ENCODE results near the gene RNU6-8. TPM values are rescaled to one million over a fixed set of nuclear protein-coding genes. Genes with fewer than 3 reads are reported as not detected.

RNU6-8 gene
- total RNA-seq, result not detected

GRCh38 chr14:32202998-32203882 lies at the start of gene RNU6-8:
Gene RNU6-8 (minus strand): TSS chr14:32203269.
- DNase-seq (ENCODE audit: low spot score) (peak; percentile 93), ATAC-seq (peak; percentile 81)

- DNase-seq (ENCODE audit: low spot score) (peak; percentile 53), ATAC-seq (peak; percentile 90)
These were observed 49.1 kb upstream of the RNU6-8 start for GRCh38 chr14:32252030-32252670.

- ATAC-seq, result no peak
- no peak for DNase-seq (ENCODE audit: low spot score)
These were observed 48.5 kb upstream of the RNU6-8 start for GRCh38 chr14:32251530-32251929.

GRCh38 chr14:32250681-32251080 lies 47.6 kb upstream of the RNU6-8 start:
- DNase-seq (ENCODE audit: low spot score) (no peak), ATAC-seq (no peak)

- no peak for ATAC-seq
- DNase-seq (ENCODE audit: low spot score), result no peak
These were observed 46.7 kb upstream of the RNU6-8 start for GRCh38 chr14:32249780-32250179.

- no peak for ATAC-seq
- no peak for DNase-seq (ENCODE audit: low spot score)
These were observed 46.3 kb upstream of the RNU6-8 start for GRCh38 chr14:32249371-32249770.

GRCh38 chr14:32246751-32247150 lies 43.7 kb upstream of the RNU6-8 start:
- DNase-seq (ENCODE audit: low spot score) (no peak), ATAC-seq (no peak)

GRCh38 chr14:32244404-32244803 lies 41.3 kb upstream of the RNU6-8 start:
- DNase-seq (ENCODE audit: low spot score) (no peak), ATAC-seq (peak; percentile 44)

GRCh38 chr14:32233260-32233659 lies 30.2 kb upstream of the RNU6-8 start:
- ATAC-seq (no peak), DNase-seq (ENCODE audit: low spot score) (no peak)

- ATAC-seq (no peak), DNase-seq (ENCODE audit: low spot score) (no peak)
These were observed 29.4 kb upstream of the RNU6-8 start for GRCh38 chr14:32232481-32232880.

GRCh38 chr14:32230695-32231280 lies 27.7 kb upstream of the RNU6-8 start:
- DNase-seq (ENCODE audit: low spot score), result no peak
- peak; percentile 25 for ATAC-seq

GRCh38 chr14:32230181-32230580 lies 27.1 kb upstream of the RNU6-8 start:
- DNase-seq (ENCODE audit: low spot score), result no peak
- ATAC-seq, result peak; percentile 88

GRCh38 chr14:32226056-32226455 lies 23.0 kb upstream of the RNU6-8 start:
- ATAC-seq (no peak), DNase-seq (ENCODE audit: low spot score) (no peak)

GRCh38 chr14:32225378-32225920 lies 22.4 kb upstream of the RNU6-8 start:
- no peak for ATAC-seq
- no peak for DNase-seq (ENCODE audit: low spot score)

GRCh38 chr14:32224737-32225377 lies 21.8 kb upstream of the RNU6-8 start:
- ATAC-seq (no peak), DNase-seq (ENCODE audit: low spot score) (no peak)

- no peak for ATAC-seq
- no peak for DNase-seq (ENCODE audit: low spot score)
These were observed 14.2 kb upstream of the RNU6-8 start for GRCh38 chr14:32217301-32217700.

GRCh38 chr14:32212833-32213232 lies 9.8 kb upstream of the RNU6-8 start:
- no peak for ATAC-seq

GRCh38 chr14:32211068-32211404 lies 8.0 kb upstream of the RNU6-8 start:
- ATAC-seq (no peak), DNase-seq (ENCODE audit: low spot score) (no peak)

More at GRCh38 chr14:32212833-32213232, 9.8 kb upstream of the RNU6-8 start:
- DNase-seq (ENCODE audit: low spot score), result no peak

- DNase-seq (ENCODE audit: low spot score) (no peak), ATAC-seq (no peak)
These were observed 6.4 kb upstream of the RNU6-8 start for GRCh38 chr14:32209471-32209870.

GRCh38 chr14:32208490-32208889 lies 5.4 kb upstream of the RNU6-8 start:
- ATAC-seq (no peak), DNase-seq (ENCODE audit: low spot score) (no peak)

GRCh38 chr14:32206552-32206951 lies 3.5 kb upstream of the RNU6-8 start:
- DNase-seq (ENCODE audit: low spot score), result no peak
- no peak for ATAC-seq

All from left lobe of liver (tissue), 2 donors.